SKM-1 (cell line): ENCODE data around the gene ATP5MG.

ENCODE experiments used
- DNase-seq: peaks from one replicate; lab custom pipeline; 2025; ENCODE audit not compliant: unreplicated experiment; lab: John Stamatoyannopoulos, UW

ATP5MG gene

DNA sequence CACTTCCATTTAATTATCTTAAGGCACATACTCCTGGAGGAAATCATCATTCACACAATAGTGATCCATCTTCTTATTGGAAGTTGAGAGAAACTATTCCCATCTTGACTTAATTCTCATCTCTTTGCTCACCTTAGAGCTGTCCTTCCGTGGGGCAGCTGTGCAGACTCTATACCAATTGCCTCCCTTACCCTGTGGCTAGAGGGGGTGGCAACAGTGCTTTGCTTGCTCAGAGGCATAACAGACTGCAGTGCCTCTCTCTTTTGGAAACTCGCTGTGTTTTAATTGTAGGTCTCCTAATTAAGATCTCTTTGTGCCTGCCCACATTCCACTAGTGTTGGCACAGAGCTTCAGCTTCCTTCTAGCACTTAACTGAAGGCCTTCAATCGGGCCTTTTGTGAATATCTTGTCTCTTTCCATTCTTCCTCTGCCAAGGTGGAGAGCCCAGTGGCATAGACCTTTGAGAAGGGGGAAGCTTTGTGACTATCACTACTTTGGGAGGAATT lies 40.4 kb downstream of the ATP5MG start:
- DNase-seq, result no peak

GRCh38 chr11:118442301-118442700 lies 40.9 kb downstream of the ATP5MG start:
- DNase-seq, result no peak

- no peak for DNase-seq
Observed at GRCh38 chr11:118442908-118443589, 41.6 kb downstream of the ATP5MG start.

DNA sequence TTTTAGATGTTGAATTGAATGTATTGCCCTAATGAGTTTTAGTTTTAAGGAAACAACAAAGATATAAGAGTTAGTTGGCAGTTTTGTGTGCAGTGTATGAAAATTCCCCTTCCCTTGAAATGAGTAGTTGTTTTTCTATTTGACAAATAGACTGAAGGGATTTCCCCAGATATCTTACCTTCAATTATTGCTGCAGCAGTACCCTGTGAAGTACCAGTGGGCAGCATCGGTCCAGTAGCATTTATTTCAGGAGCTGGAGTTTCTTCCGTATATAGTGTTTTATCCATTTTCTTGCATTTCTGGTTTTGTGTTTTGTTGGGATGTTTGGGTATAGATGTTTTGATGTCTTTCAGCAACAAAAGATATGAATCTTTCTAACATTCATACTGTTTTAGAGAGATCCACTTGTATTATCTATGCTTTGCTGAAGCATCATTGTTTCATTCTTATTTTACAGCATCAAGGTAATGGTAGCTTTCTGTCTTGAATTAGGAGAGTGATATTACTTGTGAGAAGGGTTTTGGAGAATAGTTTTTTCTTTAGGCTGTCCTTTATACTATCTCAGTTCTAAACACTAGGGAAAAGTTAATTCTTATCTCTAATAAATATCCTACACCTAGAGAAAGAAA lies 42.3 kb downstream of the ATP5MG start:
- DNase-seq, result no peak

DNA sequence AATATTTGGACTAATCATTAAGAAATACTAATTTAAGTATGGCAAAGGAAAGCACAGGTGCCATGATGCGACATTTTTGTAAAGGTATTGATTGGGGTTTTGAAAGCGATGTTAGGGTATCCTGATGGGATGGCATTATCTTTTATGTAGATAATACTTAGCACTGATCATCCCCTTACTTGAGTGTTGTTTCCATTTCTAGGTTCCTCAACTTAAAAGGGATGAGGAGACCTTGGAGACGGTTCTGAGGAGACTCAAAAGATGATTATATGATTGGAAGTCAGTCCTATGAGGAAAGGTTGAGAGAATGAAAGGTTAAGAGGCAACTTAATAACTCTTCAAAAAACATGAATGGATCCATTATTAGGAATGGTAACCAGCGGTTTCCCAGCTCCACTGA lies 46.0 kb downstream of the ATP5MG start:
- no peak for DNase-seq

DNA sequence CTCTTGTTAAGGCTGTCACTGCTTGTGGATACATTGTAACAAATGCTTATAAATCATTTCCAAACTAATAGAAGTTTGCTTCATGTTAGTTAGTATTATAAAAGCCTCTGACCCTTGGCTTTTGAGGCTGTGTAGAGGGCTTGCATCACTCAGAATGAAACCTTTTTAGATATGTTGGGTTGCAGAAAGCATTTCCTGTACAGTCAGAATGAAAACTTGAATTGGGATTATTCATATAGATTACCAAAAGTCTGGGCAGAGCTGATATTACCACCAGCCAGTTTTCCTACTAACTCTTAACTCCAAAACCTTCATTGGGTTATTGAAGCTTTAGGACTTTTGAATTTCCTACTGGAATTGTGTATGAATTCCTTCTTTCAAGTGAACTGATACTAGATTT lies 46.9 kb downstream of the ATP5MG start:
- DNase-seq, result no peak

DNA sequence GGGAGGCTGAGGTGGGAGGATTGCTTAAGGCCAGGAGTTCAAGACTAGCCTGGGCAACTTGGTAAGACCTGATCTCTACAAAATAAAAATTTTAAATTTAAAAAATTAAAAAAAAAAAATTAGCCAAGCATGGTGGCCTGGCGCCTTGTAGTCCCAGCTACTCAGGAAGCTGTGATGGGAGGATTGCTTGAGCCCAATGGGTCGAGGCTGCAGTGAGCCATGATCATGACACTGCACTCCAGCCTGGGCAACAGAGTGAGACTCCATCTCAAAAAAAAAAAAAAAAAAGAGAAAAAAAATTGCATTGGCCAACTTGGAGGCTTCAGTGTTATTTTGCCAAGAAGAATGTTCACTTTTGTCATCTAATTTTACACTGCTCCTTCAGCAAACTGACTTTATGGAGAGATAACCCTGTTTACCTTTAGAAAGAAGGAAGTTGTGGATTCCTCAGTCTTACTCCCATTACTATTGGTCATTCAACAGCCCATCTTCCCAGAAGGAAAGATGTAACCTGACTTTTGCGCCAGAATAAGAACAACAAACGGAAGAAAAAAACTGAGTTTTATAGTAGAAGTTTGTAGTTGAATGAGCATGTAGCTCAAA lies 48.0 kb downstream of the ATP5MG start:
- DNase-seq, result no peak

DNA sequence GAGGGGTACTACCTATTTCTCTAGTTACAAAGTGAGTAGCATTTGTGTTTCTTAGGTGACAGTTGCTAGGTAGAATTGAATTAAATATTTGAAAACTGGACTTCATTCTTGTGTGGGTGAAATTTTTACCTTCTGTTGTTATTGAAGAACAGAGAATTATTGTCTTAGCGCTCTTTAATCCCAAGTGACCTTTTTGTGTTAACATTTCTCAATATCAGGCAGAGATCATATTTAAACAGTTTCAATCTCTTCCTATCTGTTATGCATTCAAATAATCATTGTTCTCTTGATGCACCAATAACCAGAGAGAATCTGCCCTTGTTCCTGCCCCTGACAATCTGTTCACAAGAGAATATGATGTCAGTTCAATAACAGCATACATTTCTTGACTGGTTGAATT lies 49.0 kb downstream of the ATP5MG start:
- DNase-seq, result no peak
